Measurements from ENCODE around the gene SMPD2.

Gene SMPD2

GRCh38 chr6:109488001-109488400, 47.5 kb downstream of the SMPD2 start:
- no peak for DNase-seq

DNA sequence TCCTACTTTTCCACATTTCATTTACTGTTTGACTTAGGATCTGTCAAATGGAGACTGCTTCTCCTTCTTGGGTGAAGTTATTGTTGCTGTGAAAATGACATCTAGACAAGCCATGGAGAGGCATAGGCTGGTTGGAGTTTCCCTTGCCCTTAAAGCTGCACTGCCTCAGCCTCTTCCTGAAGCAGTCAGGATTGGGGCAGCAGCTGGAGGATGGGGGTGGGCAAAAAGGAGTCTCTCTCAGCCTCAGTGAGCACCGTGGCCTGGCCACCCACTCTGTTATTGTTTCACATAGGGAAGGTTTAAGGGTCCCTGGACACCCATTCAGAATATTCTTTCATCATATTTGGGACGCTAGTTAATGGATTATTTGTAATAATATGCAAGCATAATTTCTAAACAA, 50.2 kb downstream of the SMPD2 start:
- no peak for DNase-seq

GRCh38 chr6:109491207-109491938, 50.8 kb downstream of the SMPD2 start:
- no peak for DNase-seq
